CD4-positive, alpha-beta T cell treated with Interleukin-10 for 1 hour (primary cell): ENCODE results near the gene SFT2D1.
A peak's percentile ranks its signal among the peaks of the same experiment; 100 is the strongest.
"Not testable (repeated sequence)": the region's sequence is repeated elsewhere in the genome, so short reads cannot be mapped to it uniquely, and the experiment has no call there.

Experiments used
- DNase-seq: peaks from one replicate; pipeline ENCODE4 v3.0.0-alpha.2; 2020

The SFT2D1 gene

GRCh38 chr6:166342349-166343149 lies at the start of gene SFT2D1:
Gene SFT2D1 (minus strand): TSS chr6:166342545. CDS start chr6:166342481, 64 bp downstream.
- DNase-seq: peak; percentile 82

DNA sequence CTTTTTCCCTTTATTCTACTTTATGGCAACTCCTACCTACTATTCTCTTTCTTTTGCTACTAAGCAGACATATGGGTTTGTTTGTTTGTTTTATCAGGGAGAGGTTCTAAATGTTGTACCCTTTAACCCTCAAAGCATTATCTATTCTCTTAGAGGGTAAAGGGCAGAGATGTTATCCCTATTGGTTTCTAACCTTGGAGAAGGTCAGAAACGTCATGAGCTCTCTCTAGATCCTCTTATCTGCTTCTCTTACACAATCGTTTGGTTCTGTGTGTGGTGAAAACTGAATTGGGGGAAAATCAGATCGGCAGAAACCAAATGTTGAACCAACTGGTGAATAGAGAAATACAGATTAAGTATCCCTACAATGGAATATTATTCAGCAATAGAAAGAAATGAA lies 46.8 kb upstream of the SFT2D1 start:
- no peak for DNase-seq

GRCh38 chr6:166388290-166389004 lies 46.1 kb upstream of the SFT2D1 start:
- no peak for DNase-seq

GRCh38 chr6:166387642-166388289 lies 45.4 kb upstream of the SFT2D1 start:
- no peak for DNase-seq

- not testable (repeated sequence) for DNase-seq
These were observed 44.8 kb upstream of the SFT2D1 start for GRCh38 chr6:166387098-166387497.

DNA sequence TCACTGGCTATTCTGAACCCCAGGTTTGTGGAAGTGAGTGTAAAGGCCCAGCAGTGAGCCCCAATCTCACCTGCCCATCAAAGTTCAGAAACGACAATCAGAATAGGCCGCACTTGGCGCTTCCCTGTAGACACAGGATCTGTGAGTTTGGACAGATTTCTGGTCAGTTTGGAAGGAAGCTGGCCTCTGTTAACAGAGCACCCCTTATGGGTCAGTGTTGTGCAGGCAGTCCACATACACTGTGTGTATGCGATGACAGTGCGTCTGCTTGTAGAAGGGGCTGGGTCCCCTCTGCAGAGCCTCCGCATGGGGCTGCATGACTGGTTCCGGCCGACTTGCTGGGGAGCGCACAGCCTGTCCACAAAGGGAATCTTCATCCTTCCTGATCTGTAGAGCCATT lies 43.8 kb upstream of the SFT2D1 start:
- no peak for DNase-seq

DNA sequence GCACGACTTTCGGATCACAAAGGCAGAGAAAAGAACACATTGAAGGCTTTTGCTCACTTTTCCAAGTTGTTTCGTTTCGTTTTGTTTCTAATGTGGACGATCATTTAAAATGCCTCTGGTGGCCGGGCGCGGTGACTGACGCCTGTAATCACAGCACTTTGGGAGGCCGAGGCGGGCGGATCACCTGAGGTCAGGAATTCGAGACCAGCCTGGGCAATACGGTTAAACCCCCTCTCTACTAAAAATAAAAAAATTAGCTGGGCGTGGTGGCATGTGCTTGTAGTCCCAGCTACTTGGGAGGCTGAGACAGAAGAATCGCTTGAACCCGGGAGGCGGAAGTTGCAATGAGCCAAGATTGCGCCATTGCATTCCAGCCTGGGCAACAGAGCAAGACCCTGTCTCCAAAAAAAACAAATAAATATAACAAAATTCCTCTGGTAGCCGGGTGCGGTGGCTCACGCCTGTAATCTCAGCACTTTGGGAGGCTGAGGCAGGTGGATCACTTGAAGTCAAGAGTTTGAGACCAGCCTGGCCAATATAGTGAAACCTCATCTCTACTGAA lies 41.5 kb upstream of the SFT2D1 start:
- DNase-seq: peak; percentile 39

DNA sequence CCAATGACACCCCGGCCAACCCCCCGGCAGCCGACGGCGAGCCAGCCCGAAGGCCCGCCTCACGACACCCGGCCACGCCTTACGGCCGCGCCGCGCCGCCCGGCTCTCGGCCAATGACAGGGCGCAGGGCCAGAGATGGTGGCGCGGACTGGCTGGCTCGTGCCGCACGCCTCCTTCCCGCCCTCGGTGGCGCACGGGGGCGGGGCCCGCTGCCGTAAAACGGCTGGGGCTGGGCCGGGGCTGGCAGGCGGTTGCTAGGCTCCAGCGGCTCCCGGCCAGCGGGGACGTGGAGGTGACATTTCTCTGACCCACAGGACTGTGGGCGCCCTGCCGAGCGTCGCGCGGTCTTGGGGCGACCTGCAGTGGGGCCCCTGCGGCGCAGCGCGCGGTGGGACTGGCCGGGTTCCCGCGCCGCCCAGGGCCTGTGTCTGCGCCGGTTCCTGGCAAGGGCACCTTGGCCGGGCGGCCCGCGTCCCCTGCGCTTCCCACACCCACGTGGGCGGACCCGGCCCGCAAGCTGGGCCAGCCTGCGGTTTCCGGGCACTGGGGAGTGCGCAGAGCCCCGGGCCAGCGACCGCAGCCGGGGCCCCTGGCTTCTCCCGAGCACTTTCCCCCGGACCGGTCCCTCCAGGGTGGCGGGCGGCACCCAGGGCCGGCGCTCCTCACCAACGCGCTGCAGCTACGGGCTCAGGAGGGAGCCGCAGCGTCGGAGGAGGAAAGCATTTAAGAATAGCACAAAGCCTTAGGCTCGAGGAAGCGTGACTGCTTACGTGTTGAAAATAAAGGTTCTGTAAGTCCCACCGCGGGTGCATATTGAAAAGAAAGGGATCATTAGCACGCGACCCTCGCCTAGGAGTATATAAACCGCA lies 40.8 kb upstream of the SFT2D1 start, which contains the start of gene MPC1:
Gene MPC1, minus strand, starts transcription at position 8 of the 869 bp plus-strand sequence. CDS start 64 bp downstream, outside the sequence.
- DNase-seq: peak; percentile 95

GRCh38 chr6:166382500-166382932 lies 40.2 kb upstream of the SFT2D1 start:
- DNase-seq: no peak

DNA sequence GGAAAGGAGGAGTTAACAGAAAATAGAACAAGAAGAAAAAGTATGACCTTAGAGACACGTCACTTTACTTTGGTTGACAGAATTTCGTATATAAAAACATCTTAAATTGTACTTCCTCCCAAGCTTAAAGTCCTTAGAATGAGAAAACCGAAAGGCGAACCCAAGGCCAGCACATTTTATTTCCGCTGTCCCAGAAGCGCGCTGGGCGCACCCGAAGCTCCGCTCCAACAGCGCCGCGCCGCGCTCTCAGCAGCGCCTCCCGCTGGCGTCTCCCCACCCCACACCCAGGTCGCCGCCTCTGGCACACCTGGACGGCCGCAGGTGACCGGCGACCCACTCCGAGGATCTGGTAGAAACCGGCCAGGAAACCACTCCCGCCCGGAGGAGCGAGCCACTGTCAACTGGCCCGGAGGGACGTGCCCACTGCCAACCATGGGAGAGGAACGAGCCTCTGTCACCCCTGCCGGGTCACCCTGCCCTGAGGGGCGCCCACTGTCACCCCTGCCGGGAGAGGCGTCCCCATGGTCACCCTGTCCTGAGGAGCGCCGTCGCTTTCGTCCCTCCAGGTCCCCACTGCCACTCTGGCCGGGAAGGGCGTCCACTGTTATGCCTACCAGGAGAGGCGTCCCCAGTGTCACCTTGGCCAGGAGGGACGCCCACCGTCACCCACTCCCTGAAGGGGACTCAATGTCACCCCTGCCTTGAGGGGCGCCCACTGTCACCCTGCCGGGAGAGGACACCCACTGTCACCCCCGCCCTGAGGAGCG lies 39.6 kb upstream of the SFT2D1 start:
- peak; percentile 75 for DNase-seq

- no peak for DNase-seq
These were observed 39.0 kb upstream of the SFT2D1 start for GRCh38 chr6:166381381-166381732.

DNA sequence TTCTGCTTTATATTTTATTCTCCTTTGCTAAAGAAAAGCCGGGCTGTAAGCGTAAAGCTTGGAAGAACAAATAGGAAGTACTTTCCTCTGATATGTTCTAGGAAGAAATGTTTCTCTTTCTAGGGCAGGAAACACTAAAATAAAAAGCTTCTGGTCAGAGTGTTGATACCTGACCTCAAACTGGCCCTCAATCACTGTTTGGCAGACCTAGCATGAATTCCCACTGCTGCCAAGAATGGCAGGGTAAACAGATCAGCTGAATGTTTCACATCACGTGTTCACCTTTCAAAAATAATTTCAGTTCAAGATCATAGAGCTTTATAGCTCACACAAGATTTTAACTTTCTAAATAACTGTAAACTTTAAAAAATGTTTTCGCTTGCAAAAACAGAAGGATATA lies 37.5 kb upstream of the SFT2D1 start:
- no peak for DNase-seq

DNA sequence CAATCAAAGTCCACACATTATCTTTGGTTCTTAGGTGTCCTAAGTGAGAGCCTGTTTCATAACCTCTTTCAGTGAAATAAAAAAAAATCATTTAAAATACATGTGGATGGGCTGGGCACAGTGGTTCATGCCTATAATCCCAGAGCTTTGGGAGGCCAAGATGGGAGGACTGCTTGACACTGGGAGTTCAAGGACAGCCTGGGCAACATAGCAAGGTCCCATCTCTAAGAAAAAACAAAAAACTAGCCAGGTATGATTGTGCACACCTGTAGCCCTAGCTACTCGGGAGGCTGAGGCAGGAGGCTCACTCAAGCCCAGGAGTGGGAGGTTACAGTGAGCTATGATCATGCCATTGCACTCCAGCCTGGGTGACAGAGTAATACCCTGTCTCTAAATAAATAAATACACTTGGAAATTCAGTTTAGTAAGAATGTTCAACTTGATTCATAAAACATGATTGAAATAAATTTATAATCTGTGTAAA lies 36.8 kb upstream of the SFT2D1 start:
- no peak for DNase-seq

- DNase-seq: no peak
These were observed 35.4 kb upstream of the SFT2D1 start for GRCh38 chr6:166377721-166378120.

GRCh38 chr6:166375013-166375412 lies 32.7 kb upstream of the SFT2D1 start:
- DNase-seq: no peak

GRCh38 chr6:166370489-166370888 lies 28.1 kb upstream of the SFT2D1 start:
- no peak for DNase-seq

- no peak for DNase-seq
These were observed 27.4 kb upstream of the SFT2D1 start for GRCh38 chr6:166369782-166370181.

GRCh38 chr6:166366921-166367320 lies 24.6 kb upstream of the SFT2D1 start:
- no peak for DNase-seq

- DNase-seq: no peak
These were observed 23.5 kb upstream of the SFT2D1 start for GRCh38 chr6:166365806-166366205.

DNA sequence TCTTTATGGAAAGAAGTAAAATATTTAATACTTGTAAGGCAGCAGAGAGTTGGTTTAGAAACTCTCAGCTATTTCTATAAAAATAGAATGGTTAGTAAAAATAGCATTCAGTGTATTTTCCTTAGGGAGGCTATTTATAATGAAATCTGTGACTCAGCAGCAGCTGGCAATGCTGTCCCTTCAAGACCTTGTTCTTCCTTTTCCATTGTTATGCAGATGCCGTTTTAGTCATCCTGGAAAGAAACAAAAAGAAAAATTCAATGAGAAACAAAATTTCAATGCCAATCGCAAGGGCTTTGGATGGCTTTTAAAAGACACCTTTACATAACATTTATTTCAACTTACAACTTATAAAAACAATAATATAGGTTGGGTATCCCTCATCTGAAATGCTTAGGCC lies 22.9 kb upstream of the SFT2D1 start:
- DNase-seq: no peak

DNA sequence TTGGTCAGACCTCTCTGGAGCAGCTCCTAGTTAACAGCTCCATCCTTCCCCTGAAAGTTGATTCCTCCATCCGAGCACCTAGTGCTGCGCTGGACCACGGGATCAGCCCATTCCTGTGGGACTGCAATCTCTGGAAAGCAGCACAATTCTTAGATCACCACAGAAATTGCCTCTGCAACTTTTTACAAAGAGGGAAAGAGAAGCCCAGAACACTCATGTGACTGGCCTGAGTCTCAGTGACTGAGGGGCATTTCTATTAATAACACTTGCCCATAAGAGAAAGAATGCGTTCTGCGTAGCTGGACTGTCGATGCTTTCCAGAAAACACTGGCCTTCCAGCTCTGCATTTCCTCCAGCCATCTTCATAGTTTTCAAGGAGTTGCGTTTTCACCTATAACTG lies 22.1 kb upstream of the SFT2D1 start:
- DNase-seq: no peak
